Hepatocyte (in vitro differentiated cells): ENCODE results near the gene PCDHB8.
"Not testable (repeated sequence)": the region's sequence is repeated elsewhere in the genome, so short reads cannot be mapped to it uniquely, and the experiment has no call there.

Experiments
- CTCF ChIP-seq: fragments of 200-600 bp; sonication (generic); IDR thresholded peaks from 2 replicates; pipeline ENCODE4 v1.5.1; 2016; ENCODE audit warnings: antibody characterized with exemption, mild to moderate bottlenecking; ENCODE audit not compliant: poor library complexity
- EZH2 ChIP-seq: fragments of 200-600 bp; sonication (generic); IDR thresholded peaks from 2 replicates; pipeline ENCODE4 v1.6.1; 2016; ENCODE audit warnings: antibody characterized with exemption, mild to moderate bottlenecking, borderline replicate concordance

GRCh38 chr5:141189131-141189530, 11.5 kb downstream of the PCDHB8 start:
- not testable (repeated sequence) for TF ChIP-seq CTCF, EZH2
